Heart left ventricle (tissue), 16 donors: ENCODE measurements around the gene CFAP58. TPM values are rescaled to one million over a fixed set of nuclear protein-coding genes. Genes with fewer than 3 reads are reported as not detected.

Experiments used
- ATAC-seq, 4 donors: fragments of 200-7000 bp; cut with Tn5 transposase; one replicate each; pipeline ENCODE4 v1.9.1; 2020 to 2022; ENCODE audit warnings: moderate library complexity in 4 of 4, mild to moderate bottlenecking in 3 of 4, moderate number of reproducible peaks in 1 of 4
- DNase-seq, 5 donors: peaks; one replicate each; pipeline ENCODE4 v3.0.0-alpha.2; 2020
- H3K27ac ChIP-seq, 12 donors: fragments of 200-600 bp; sonication (generic) in 4 of 12; one replicate each; pipeline versions ENCODE4 v1.5.0 to v1.8.0; 2016 to 2022; ENCODE audit warnings: mild to moderate bottlenecking in 2 of 12
- H3K27me3 ChIP-seq, 9 donors: fragments of 200-600 bp; sonication (generic) in 2 of 9; one replicate each; pipeline versions ENCODE4 v1.5.1 to v1.8.0; 2016 to 2022; ENCODE audit warnings: mild to moderate bottlenecking in 3 of 9
- H3K36me3 ChIP-seq, 9 donors: fragments of 200-600 bp; sonication (generic) in 2 of 9; one replicate each; pipeline versions ENCODE4 v1.5.0 to v1.8.0; 2018 to 2022; ENCODE audit warnings: mild to moderate bottlenecking in 2 of 9
- H3K4me1 ChIP-seq, 12 donors: fragments of 200-600 bp; sonication (generic) in 4 of 12; one replicate each; pipeline versions ENCODE4 v1.5.0 to v1.8.0; 2016 to 2022; ENCODE audit warnings: mild to moderate bottlenecking in 3 of 12
- H3K4me3 ChIP-seq, 12 donors: fragments of 200-600 bp; sonication (generic) in 4 of 12; one replicate each; pipeline versions ENCODE4 v1.5.0 to v1.8.0; 2017 to 2022; ENCODE audit warnings: mild to moderate bottlenecking in 9 of 12, moderate library complexity in 4 of 12
- H3K9me3 ChIP-seq, 12 donors: fragments of 200-600 bp; sonication (generic) in 4 of 12; one replicate each; pipeline versions ENCODE4 v1.5.0 to v1.8.0; 2016 to 2022; ENCODE audit warnings: mild to moderate bottlenecking in 1 of 12
- CTCF ChIP-seq, 12 donors: fragments of 200-600 bp; sonication (generic) in 4 of 12; IDR thresholded peaks; one replicate each; pipeline versions ENCODE4 v1.5.0 to v1.8.0; 2018 to 2022; ENCODE audit warnings: antibody characterized with exemption in 12 of 12, mild to moderate bottlenecking in 5 of 12
- POLR2A ChIP-seq, 2 donors: fragments of 450-650 bp; IDR thresholded peaks; one replicate each; pipeline ENCODE4 v1.6.1; 2017; ENCODE audit warnings: antibody characterized with exemption in 2 of 2, mild to moderate bottlenecking in 2 of 2, moderate library complexity in 2 of 2
- WGBS, 4 donors: extraction: QIAGEN DNeasy Blood & Tissue Kit in 2 of 4; methylation state at CpG; one replicate each; pipeline versions ENCODE4 v1.1.5 to v1.1.7; 2013 to 2018; 5-methylcytosine and 5-hydroxymethylcytosine counted together
- intact Hi-C, 10 donors: fragments of 100-400 bp; cut with DNase I; formaldehyde crosslinking; loops; one replicate each; pipeline versions ENCODE4 v1.11.1 to v1.14.2; 2022
- polyA plus RNA-seq, 2 donors: library from polyadenylated mRNA; stranded (reverse); fragments of 200-250 nt; gene quantifications; one replicate each; pipeline ENCODE4 v1.2.3, GENCODE V29; 2013
- total RNA-seq, 9 donors: library from RNA; depleted of rRNA in 2 of 9; stranded (reverse); fragments of >200 nt in 2 of 9; fragmentation: NEBNext Ultra II Directional in 3 of 9; extraction: Animal tissue kit (Norgen Biotek cat#: 25700) in 3 of 9; gene quantifications; one replicate each; pipeline versions ENCODE4 v1.1.0 to v1.2.4, GENCODE V29; 2016 to 2023
- donor health status: ischemic (EF 13 %, LVEDD 7.1; RV severe dilation, severe dysfunction).
- donor health status: healthy with polysubstance abuse.
- donor health status: DM: no; HTN: yes; CAD: no.
- donor health status: DM: no; HTN: no; CAD: no.
- donor health status: ischemic (EF 25% LVEDD 6.9; RV normal size, moderate dysfunction).
- donor health status: ischemic (EF 25% LVEDD 5.7; RV mildly dilated, moderate dysfunction).
- donor health status: healthy.
- donor health status: DM: yes; HTN: yes; CAD: no.
- donor health status: ischemic (EF 35%, LVEDD 5.7; RV mildly dilated, moderate dysfunction).
- donor health status: nonischemic (EF 11% LVEDD 7.7; RV severe dilation, severe dysfunction).
- donor health status: DM: yes; HTN: yes; CAD: no.
- donor health status: PGD.
- donor health status: ischemic (EF 29% LVEDD 5.4; RV normal size, mild dysfunction).
- donor health status: nonischemic (EF 23%, LVEDD 6.1; RV moderate dilation, normal function).

CFAP58 gene
- total and polyA plus RNA-seq, 11 donors, result 0.62 to 4.9 (median 3.1) TPM

DNA sequence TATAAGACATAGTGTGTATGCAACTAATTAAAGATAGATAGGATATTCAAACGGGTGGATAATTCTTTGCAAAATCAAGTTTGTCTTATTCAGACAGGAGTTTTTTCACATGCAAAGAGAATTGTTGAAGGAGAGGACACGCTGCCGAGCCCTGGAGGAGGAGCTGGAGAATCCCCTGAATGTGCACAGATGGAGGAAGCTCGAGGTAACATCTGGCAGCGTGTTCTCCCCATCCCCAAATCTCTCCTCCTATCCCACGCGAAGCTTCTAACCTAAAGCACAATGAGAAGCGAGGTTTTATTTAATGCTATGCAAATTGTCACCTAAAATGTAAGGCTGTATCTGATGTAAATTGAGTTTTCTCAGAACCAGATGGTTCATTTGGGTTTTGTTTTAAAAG lies 50.0 kb downstream of the CFAP58 start:
- Histone ChIP-seq H3K4me3 (no peak overlapping the region), H3K4me1 (no peaks in the 10 kb centered on the region), H3K27me3 (no peaks in the 10 kb centered on the region), H3K9me3 (no peaks in the 10 kb centered on the region), H3K27ac (no peak overlapping the region), H3K36me3 (no peaks in the 10 kb centered on the region)
- WGBS, 4 donors, result 70 to 77% (median 76%) methylated on average over 8 of the region's 8 CpGs
- DNase-seq, result no peak
- no peak for ATAC-seq
- TF ChIP-seq CTCF (IDR thresholded peaks at IDR 0.05) (no peak), POLR2A (IDR thresholded peaks at IDR 0.05) (no peak)
- intact Hi-C loops, result loop anchor here in 2 of 10 donors (10.0 kb wide), 2 partner anchors 211 to 521 kb away; no protein-coding TSS in a partner anchor

DNA sequence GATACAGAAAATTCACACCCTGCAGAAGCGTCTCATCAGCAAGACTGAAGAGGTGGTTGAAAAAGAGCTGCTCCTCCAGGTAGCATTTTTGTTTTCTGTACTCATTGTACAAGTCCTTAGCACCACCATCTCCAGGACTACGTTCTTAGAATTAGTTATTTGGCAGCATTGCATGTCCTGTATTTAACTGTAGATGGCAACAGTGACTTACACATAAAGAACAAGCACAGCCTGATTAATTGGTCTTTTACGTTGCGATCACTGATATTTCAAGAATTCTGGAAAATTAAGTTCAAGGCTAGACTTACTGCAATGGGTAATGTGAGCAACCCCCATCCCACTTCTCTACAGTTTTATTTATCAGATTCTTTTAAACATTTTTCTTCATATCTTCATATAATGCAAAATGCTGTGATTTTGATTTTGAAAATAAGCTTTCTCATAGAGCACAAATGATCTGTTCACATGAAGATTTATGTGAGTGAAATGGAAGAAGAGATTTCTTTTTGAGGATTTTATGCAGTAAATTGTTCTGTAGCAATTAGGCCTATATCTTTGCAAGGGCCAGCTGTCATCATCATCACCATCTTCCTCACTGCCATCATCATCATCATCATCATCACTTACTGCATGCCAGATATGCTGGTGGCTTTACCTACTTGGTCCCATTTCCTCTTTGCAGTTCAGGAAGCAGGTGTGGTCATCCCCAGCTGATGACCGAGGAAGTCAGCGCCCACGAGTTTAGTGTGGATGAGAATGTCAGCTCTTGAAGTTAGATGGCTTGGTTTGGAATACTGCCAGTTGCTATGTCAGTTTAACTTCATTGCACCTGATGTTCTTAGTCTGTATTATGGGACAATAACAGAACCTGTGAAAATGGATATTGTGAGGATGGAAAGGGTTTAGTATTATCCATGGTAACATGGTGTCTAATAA lies 53.4 kb downstream of the CFAP58 start:
- no peaks in the 10 kb centered on the region for H3K4me1 ChIP-seq
- no peak overlapping the region for H3K4me3 ChIP-seq
- no peaks in the 10 kb centered on the region for H3K36me3 ChIP-seq
- WGBS, 4 donors, result 48 to 61% (median 50%) methylated on average over 7 of the region's 7 CpGs
- DNase-seq (no peak), ATAC-seq (peak in 1 of 4 donors; percentile 57)
- no peaks in the 10 kb centered on the region for H3K27me3 ChIP-seq
- TF ChIP-seq CTCF (IDR thresholded peaks at IDR 0.05), result peak; percentile 17 to 52 (median 37)
- TF ChIP-seq POLR2A (IDR thresholded peaks at IDR 0.05), result no peak
- intact Hi-C loops, result loop anchor here in 5 of 10 donors (2.0 to 10.0 kb wide), 4 partner anchors 208 to 518 kb away; no protein-coding TSS in a partner anchor
- peaks cover 0 to 4% (median 0%) of the 10 kb centered on the region in 12 donors for H3K9me3 ChIP-seq
- H3K27ac ChIP-seq, result no peak overlapping the region

- DNase-seq (no peak), ATAC-seq (no peak)
- 79 to 97% (median 83%) methylated on average over 1 of the region's 1 CpG for WGBS, 4 donors
- Histone ChIP-seq H3K4me1 (peaks cover 0 to 4% (median 0%) of the 10 kb centered on the region in 12 donors), H3K36me3 (no peaks in the 10 kb centered on the region), H3K27me3 (no peaks in the 10 kb centered on the region), H3K27ac (no peak overlapping the region), H3K4me3 (no peak overlapping the region), H3K9me3 (peaks cover 0 to 4% (median 0%) of the 10 kb centered on the region in 12 donors)
- intact Hi-C loops, result loop anchor here in 1 of 10 donors (10.0 kb wide), 1 partner anchor 201 kb away; no protein-coding TSS in a partner anchor
- TF ChIP-seq CTCF (IDR thresholded peaks at IDR 0.05) (no peak), POLR2A (IDR thresholded peaks at IDR 0.05) (no peak)
Observed at GRCh38 chr10:104413528-104413927, 59.9 kb downstream of the CFAP58 start.

- Histone ChIP-seq H3K4me1 (peaks cover 0 to 4% (median 0%) of the 10 kb centered on the region in 12 donors), H3K27ac (no peak overlapping the region), H3K9me3 (peaks cover 0 to 4% (median 0%) of the 10 kb centered on the region in 12 donors), H3K36me3 (no peaks in the 10 kb centered on the region), H3K27me3 (no peaks in the 10 kb centered on the region), H3K4me3 (no peak overlapping the region)
- 75 to 86% (median 81%) methylated on average over 5 to 7 of the region's 7 CpGs for WGBS, 4 donors
- DNase-seq (no peak), ATAC-seq (no peak)
- intact Hi-C loops, result loop anchor here in 1 of 10 donors (10.0 kb wide), 1 partner anchor 199 kb away; no protein-coding TSS in a partner anchor
- TF ChIP-seq CTCF (IDR thresholded peaks at IDR 0.05), result no peak
- no peak for TF ChIP-seq POLR2A (IDR thresholded peaks at IDR 0.05)
Observed at GRCh38 chr10:104415526-104416165, 62.0 kb downstream of the CFAP58 start.
